Astrocyte of the cerebellum (primary cell): ENCODE data around the gene APCDD1.

ENCODE experiments used
- DNase-seq: peaks from one replicate; pipeline ENCODE4 v3.0.0-alpha.2; 2011; ENCODE audit warnings: low read depth
- H3K4me3 ChIP-seq: 2 replicates; pipeline ENCODE4 v1.5.1; 2011; ENCODE audit warnings: mild to moderate bottlenecking, low read depth, low read length, moderate library complexity
- CTCF ChIP-seq: IDR thresholded peaks from 2 replicates; pipeline ENCODE4 v1.5.1; 2012; ENCODE audit warnings: low read length, low read depth, moderate library complexity, mild to moderate bottlenecking; ENCODE audit errors: missing control alignments
- in situ Hi-C: cut with HindIII; loops from 2 replicates; pipeline ENCODE4 v1.10.0; 2017; ENCODE audit warnings: low sequenced_read_pairs

The APCDD1 gene

GRCh38 chr18:10475276-10475653 lies 20.8 kb downstream of the APCDD1 start:
- DNase-seq = no peak
- no peak overlapping the region for H3K4me3 ChIP-seq
- in situ Hi-C loops = no loop called here
- no peak for TF ChIP-seq CTCF

GRCh38 chr18:10475654-10476291 lies 21.3 kb downstream of the APCDD1 start:
- no peak for TF ChIP-seq CTCF
- no peak overlapping the region for H3K4me3 ChIP-seq
- DNase-seq = no peak
- in situ Hi-C loops = no loop called here

- no peak for TF ChIP-seq CTCF
- H3K4me3 ChIP-seq = no peak overlapping the region
- peak; percentile 93 for DNase-seq
- in situ Hi-C loops = no loop called here
Measured at GRCh38 chr18:10476338-10476791, 21.9 kb downstream of the APCDD1 start.

GRCh38 chr18:10477121-10477862 lies 22.9 kb downstream of the APCDD1 start:
- no peak overlapping the region for H3K4me3 ChIP-seq
- in situ Hi-C loops = no loop called here
- no peak for TF ChIP-seq CTCF
- DNase-seq = no peak

GRCh38 chr18:10477863-10478260 lies 23.4 kb downstream of the APCDD1 start:
- no peak for DNase-seq
- in situ Hi-C loops = no loop called here
- no peak for TF ChIP-seq CTCF
- H3K4me3 ChIP-seq = no peak overlapping the region

GRCh38 chr18:10481831-10482230 lies 27.4 kb downstream of the APCDD1 start:
- TF ChIP-seq CTCF = no peak
- DNase-seq = no peak
- H3K4me3 ChIP-seq = no peak overlapping the region
- in situ Hi-C loops = no loop called here
